Vagina (tissue), 2 donors: ENCODE data around the gene CDK6.

Source experiments
- CTCF ChIP-seq, 3 experiments: fragments of 450-650 bp in 2 of 3; fragments of 200-600 bp in 1 of 3; sonication (generic) in 1 of 3; IDR thresholded peaks; one replicate each; pipeline ENCODE4 v1.5.1; 2017 to 2019; ENCODE audit warnings: antibody characterized with exemption in 3 of 3, mild to moderate bottlenecking in 2 of 3, moderate library complexity in 2 of 3
- POLR2A ChIP-seq, 2 donors: fragments of 450-650 bp; IDR thresholded peaks; one replicate each; pipeline ENCODE4 v1.6.1; 2017; ENCODE audit warnings: antibody characterized with exemption in 2 of 2, mild to moderate bottlenecking in 2 of 2, moderate library complexity in 2 of 2

DNA sequence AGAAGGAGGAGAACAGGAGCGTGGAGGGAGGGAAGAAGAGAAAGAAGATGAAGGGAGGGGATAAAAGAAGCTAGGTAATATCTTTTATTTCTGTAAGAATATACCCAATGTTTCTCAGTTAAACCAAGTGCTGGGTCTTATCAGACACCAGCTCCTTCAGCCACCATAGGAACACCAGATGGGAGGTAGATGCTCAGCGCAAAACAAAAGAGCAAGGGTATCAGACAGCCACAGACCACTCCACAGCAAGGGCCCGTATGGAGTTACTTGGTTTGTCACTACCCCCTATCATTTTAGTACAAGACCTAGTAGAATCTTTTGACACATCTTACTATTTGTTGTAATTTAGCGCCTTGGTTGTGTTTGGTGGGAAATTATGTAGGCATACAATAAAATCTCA, 180.3 kb downstream of the CDK6 start:
- TF ChIP-seq POLR2A (IDR thresholded peaks at IDR 0.05), result no peak
- no peak for TF ChIP-seq CTCF (IDR thresholded peaks at IDR 0.05)
